HG03025 (cell line): ENCODE measurements around the gene BYSL.

Experiments
- ATAC-seq: cut with Tn5 transposase; IDR thresholded peaks from one replicate; pipeline ENCODE4 v1.9.1; 2021; ENCODE audit warnings: mild to moderate bottlenecking, moderate library complexity; ENCODE audit not compliant: unreplicated experiment, low FRiP score

The BYSL gene, protein sequence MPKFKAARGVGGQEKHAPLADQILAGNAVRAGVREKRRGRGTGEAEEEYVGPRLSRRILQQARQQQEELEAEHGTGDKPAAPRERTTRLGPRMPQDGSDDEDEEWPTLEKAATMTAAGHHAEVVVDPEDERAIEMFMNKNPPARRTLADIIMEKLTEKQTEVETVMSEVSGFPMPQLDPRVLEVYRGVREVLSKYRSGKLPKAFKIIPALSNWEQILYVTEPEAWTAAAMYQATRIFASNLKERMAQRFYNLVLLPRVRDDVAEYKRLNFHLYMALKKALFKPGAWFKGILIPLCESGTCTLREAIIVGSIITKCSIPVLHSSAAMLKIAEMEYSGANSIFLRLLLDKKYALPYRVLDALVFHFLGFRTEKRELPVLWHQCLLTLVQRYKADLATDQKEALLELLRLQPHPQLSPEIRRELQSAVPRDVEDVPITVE

DNA sequence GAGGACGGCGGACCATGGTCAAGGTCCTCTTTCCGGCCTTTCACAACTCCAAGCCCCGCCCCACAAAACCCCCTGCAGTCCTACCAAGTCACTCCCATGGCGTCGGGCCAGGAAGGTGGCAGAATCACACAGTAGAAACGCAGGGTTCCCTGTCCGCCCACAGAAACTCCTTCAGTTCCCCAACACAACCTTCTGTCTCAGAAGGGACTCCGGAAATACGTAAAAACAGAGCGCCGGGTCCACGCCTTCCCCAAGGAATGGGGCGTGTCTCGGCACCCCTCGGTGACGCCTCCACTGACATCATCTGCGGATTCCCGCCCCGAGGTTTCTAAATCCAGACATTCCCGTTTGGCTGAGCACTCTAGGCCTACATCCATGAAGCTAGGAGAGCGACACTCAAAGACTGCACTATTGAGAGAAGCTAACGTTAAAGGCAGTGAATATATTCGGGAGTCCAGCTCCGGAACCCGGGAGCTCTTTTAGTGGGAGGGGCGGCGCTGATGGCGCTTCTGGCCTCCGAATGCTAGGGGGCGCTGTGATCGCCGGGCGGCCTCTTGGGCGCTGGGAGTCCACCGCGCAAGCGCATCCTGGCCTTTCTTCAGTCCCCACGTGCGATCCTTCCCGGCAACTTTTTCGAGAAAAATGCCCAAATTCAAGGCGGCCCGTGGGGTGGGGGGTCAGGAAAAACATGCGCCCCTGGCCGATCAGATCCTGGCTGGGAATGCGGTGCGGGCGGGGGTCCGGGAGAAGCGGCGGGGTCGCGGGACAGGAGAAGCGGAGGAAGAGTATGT is at the start of gene BYSL, which contains the start of gene MED20:
Gene BYSL, plus strand, starts transcription at position 579 of the 791 bp plus-strand sequence. Its CDS starts 64 bp downstream, at position 643.
Gene MED20, minus strand, starts transcription at position 219 of the 791 bp plus-strand sequence. Its CDS starts 121 bp downstream, at position 98.
- ATAC-seq, result peak; percentile 86

- ATAC-seq, result no peak
Measured at GRCh38 chr6:41871691-41872090, 49.6 kb upstream of the BYSL start.

DNA sequence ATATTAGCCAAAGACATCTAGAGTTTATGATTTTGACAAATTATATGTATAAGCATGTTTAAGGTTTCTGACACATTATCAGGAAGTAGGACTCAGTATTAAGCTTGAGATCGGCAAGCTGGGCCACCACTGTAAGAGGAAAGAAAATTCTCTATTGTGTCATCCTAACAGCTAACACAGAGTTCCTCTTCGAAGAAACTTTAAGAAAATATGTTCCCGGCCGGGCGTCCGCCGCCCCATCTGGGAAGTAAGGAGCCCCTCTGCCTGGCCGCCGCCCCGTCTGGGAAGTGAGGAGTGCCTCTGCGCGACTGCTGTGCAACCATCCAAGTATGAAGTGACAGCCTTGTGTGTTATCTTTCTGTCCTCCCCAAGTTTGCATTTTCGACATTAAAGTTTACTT is 49.2 kb upstream of the BYSL start:
- ATAC-seq, result no peak

- ATAC-seq, result no peak
Measured at GRCh38 chr6:41874741-41875140, 46.6 kb upstream of the BYSL start.

DNA sequence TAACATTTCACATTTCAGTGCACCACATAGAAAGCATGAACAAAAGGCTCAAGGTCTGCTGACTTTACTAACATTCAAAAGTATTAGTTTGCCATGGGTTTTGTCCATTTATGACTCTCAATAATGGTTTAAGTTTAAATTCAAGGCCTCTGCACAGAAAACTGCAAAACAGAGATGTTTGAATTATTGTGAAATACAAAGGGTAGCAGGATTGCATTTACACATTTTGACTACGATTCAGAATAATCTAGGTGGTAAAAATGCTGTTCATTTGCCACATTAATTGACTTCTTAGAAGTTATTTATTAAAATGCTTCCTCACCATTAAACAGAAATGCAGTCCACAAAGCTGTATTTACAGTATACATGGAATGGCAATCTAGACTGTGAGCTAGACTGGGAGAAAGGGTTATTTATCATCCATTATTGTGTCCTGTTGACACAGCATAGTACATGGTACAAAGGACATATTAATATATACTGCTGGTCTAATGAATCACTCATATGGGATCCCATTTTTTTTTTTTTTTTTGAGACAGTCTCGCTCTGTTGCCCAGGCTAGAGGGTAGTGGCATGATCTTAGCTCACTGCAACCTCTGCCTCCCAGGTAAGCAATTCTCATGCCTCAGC is 44.1 kb upstream of the BYSL start:
- no peak for ATAC-seq

DNA sequence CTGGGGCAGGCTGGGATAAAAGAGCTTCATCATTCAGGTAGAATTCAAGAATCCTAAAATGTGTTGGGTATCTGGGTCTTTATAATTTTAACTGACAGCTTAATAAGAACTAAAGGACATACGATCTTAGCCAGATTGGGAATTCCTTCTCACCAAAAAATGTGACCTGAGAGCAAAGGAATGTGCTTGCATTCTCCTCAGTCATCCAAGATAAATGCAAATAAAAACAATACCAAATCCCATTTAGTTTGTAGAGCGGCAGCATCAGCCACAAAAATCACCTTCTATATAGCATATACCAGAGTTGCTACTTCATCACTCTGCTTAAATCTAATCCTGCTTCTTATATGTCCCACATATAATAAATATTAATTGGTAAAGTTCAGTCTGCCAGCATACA is 43.1 kb upstream of the BYSL start:
- no peak for ATAC-seq

DNA sequence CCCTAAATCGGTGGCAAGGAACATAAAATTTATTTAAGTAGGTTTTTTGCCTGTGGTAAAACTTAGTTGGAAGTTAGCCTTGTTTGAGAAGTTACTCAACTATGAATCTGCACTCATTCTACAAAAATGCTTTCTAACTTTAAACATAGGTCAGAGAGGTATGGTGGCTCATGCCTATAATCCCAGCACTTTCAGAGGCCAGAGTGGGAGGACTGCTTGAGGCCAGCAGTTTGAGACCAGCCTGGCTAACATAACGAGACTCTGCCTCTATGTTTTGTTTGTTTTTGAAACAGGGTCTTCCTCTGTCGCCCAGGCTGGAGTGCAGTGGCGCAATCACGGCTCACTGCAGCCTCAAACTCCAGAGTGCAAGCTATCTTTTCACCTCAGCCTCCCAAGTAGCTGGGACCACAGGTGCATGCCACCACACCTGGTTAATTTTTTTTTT is 42.3 kb upstream of the BYSL start:
- ATAC-seq, result no peak

GRCh38 chr6:41881506-41881905 is 39.8 kb upstream of the BYSL start:
- no peak for ATAC-seq

GRCh38 chr6:41884957-41885356 is 36.3 kb upstream of the BYSL start:
- no peak for ATAC-seq

- ATAC-seq, result no peak
Measured at GRCh38 chr6:41885930-41886329, 35.4 kb upstream of the BYSL start.

DNA sequence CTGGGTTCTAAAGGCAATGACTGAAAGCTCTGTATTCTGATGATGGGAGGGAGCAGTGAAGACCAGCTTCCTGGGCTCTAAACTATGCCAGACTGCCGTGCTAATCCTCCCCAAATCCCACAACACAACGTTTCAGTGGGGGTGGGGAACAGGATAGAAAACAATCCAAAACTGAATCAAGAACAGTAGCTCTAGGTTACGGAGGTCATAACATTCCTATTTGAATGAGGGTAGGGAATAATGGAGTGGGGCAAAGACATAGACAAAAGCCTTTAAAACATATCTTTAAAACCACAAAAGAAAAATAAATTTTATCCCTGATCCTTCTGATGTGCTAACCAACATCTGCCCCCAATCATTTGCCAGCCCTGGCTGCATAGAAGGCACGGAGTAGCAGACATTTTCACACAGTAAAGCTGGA is 34.0 kb upstream of the BYSL start:
- ATAC-seq, result no peak

DNA sequence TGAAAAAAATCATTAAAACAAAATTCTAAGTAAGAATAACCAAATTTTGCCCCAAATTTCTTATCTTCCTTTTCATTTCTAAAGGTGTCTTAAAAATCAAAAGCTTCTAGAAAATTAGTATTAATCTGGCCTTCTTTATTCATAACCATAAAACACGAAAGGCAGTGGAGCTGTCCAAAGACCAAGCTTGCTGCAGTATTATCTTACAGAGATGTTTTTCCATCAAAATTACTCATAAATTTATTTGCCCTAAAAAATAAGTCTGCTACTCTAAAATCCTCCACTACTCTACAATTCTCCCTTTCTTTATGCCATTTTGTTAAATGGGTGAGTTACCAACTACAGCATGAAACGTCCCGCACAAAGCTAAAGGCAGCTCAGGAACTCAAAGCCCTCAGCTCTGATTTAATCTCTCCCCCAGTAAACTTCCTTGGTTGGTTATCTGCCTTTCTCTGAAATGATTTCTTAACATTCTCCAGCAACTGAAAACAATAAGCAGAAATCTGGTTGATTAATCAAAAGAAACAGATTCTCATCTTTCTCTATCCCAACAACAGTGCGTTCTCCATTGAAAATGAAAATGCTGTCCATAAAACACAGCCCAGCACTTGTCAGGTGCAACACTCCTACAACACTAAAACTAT is 28.3 kb upstream of the BYSL start:
- ATAC-seq, result no peak

GRCh38 chr6:41894366-41895299 is 26.7 kb upstream of the BYSL start:
- ATAC-seq, result peak; percentile 28

- peak; percentile 78 for ATAC-seq
Measured at GRCh38 chr6:41895300-41896233, 25.7 kb upstream of the BYSL start, which contains the start of gene USP49. Gene USP49 (minus strand): TSS chr6:41895375. CDS start chr6:41806983, 88,392 bp downstream.

DNA sequence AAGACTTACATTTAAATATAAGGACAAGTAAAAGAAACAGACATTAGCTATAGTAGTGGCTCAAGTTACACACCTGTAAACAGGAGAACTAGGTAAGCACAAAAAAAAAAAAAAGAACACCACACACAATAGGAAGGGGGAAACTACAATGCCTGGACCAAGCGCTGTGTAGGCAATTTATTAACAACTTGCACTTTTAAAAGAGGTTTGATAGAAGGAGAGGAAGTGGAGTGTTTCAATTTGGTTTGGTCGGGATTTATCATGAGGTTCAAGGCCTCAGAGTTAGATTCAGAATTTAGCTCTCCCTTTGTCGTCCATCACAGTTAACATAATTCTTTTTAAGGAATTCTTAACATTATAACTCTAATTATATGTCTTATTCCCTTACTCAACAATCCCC is 25.0 kb upstream of the BYSL start:
- no peak for ATAC-seq

- no peak for ATAC-seq
Measured at GRCh38 chr6:41900861-41901260, 20.4 kb upstream of the BYSL start.

- ATAC-seq, result no peak
Measured at GRCh38 chr6:41901882-41902519, 19.3 kb upstream of the BYSL start.

- ATAC-seq, result no peak
Measured at GRCh38 chr6:41909727-41910126, 11.6 kb upstream of the BYSL start.
